Measurements from ENCODE around the gene TFEB.
"Not testable (repeated sequence)": the region's sequence is repeated elsewhere in the genome, so short reads cannot be mapped to it uniquely, and the experiment has no call there.

TFEB gene

DNA sequence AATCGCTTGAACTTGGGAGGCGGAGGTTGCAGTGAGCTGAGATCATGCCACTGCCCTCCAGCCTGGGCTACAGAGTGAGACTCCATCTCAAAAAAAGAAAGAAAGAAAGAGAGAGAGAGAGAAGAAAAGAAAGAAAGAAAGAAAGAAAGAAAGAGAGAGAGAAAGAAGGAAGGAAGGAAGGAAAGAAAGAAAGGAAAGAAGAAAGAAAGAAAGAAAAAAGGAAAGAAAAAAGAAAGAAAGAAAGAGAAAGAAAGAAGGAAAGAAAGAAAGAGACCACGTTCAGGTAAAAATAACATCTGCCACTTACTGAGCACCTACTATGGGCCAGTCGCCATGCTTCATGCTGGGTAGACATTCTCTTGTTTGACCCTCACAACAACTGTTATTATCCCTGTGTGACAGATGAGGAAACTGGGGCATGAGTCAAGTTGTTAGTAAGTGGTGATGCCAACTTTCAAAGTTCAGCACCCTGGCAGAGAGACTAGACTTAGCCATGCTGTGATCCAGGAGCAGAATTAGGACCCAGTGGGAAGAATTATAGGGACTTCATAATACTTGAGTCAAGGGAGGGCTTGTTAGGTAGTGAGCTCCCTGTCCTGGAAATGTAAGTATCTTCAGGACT is 30.7 kb upstream of the TFEB start:
- not testable (repeated sequence) for DNase-seq (ENCODE audit: low read depth in 1 of 2, low spot score in 1 of 2)

DNA sequence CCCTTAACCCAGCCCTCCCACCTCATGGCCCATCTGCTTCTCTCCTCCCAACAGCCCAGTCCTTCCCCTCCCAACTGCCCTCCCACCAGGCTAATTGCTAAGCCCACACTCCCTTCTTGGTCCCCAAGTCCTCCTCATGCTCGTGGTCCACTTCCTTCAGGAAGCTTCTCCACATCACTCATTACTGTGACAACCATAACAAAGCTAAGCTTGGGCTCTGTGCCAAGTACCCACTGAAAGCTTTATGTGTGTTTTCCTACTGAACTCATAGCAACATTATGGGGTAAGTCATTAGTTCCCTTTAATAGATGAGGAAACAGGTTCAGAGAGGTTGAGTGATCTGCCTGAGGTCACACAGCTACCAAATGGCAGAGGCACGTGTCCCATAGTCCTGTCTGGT is 28.1 kb upstream of the TFEB start:
- DNase-seq (ENCODE audit: low read depth in 1 of 2, low spot score in 1 of 2), result no peak

DNA sequence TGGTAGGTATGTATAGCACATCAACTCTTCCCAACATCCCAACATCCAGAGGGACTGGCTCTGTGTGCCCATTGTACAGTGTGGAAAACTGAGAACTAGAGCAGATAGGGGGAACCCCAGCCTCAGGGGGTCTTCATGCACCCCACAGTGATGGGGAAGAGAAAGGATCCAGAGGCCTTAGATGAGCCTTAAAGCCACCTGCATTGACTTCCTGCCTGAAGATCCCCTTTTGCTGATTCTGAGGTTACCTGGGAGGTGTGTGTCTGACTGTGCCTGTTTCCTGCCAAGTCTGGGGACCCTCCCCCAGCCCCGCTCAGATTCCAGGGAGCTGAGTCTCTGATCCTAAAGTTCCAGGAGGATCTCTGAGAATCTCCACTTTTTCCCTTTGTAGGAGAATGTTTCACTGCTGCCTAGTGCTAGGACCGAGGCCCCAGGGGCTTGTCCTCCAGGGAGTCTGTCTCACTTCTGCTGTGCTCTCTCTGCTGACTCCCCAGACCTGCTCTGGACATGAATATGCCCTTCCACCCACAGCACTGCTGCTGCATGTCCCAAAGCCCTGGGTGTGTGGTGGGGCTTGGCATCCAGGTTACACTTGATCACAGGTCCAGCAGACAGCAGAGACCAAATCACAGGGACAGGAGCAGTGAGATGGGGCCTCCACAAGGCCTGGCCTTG is 24.6 kb upstream of the TFEB start:
- DNase-seq (ENCODE audit: low read depth in 1 of 2, low spot score in 1 of 2), result no peak

DNA sequence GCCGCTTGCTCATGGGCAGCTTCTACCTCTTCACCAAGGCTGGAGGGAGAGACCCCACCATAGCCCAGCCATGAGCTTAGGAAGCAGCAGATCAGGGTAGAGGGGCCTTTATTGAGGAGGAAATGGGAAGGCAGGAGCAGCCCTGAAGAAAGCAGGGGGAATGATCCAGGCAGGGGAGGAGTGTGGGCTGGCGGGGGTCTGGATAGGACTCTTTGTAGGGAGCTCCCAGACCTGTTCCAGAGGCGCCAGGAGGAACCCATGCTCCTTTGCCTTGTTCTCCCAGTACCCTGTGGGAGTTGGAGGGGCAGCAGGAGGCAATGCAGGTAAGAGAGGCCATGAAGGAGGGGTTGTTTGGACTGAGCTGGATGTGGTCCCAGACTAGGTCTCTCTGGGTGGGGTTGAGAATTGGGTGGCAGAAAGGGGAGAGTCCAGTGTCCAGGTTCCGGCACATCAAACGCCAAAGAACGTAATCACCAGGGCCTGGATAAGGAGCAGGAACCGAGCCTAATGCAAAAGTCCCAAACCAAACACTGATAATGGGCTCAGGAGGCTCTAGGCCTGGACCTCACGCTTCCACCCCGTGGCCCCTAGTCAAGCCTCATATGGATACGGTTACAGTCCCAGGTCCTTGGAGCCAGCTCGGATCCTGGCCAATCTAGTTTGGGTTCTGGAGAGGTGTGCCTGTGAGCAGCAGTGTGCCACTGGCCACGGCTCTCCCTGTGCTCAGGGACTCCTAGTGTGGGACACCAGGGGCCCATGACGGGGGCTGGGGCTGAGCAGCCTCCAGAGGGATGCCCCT is 23.9 kb upstream of the TFEB start:
- no peak for DNase-seq (ENCODE audit: low read depth in 1 of 2, low spot score in 1 of 2)

DNA sequence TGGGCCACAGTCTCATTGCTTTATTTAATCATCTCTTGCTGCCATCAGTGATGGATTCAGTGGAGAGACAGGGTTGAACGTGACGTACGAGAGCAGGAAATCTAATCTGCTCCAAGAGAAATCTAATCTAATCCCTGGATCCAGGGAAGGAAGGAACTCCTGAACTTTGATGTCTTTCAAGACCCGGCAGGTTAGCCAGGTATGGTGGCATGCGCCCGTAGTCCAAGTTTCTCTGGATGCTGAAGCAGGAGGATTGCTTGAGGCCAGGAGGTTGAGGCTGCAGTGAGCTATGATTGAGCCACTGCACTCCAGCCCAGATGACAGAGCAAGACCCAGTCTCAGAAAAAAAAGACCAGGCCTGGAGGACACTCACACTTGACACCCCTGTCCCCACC is 23.2 kb upstream of the TFEB start:
- DNase-seq (ENCODE audit: low read depth in 1 of 2, low spot score in 1 of 2), result no peak

DNA sequence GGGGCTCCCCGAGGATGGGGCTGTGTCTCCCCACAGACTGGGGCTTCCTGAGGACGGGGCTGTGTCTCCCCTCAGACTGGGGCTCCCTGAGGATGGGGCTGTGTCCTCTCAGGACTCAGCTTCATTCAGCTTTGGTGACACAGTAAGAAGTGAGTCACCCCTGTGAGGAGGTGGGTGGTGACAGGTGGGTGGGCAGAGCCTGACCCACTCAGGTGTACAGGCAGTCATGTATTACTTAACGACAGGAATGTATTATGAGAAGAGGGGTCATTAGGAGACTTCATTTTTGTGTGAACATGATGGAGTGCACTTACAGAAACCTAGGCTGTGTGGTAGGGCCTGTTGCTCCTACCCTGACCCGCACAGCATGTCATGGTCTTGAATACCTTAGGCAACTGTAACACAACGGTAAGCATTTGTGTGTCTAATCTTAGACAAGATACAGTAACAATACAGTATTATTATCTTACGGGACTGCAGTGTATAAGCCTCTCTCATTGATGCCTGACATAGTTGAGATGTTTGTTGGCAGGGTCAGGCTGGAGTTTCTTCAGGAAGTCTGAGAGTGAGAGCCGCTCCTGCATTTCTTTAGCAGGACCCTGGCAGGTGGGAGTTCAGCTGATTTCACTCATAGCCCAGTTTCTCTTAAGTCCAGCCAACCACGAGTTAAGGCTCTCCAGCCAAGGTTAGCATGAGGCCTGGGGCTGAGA is 22.7 kb upstream of the TFEB start:
- no peak for DNase-seq (ENCODE audit: low read depth in 1 of 2, low spot score in 1 of 2)

DNA sequence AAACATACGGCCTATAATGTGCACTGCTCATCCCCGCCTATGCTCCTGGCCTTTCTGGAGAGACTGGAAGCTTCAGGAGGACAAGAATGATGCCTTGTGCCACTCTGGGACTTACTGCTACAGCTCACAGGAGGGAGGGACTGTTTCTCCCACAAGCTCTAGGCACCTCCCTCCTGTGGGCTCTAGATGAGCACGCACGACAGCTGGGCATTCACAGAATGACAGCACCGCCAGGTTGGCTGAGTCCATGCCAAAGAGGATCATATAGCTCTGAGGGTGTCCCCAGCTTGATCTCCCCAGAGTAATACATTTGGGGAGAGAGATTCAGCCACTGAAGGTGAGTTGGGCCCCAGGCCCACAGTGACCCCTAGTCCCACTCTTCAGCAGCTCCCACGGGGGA is 21.9 kb upstream of the TFEB start:
- no peak for DNase-seq (ENCODE audit: low read depth in 1 of 2, low spot score in 1 of 2)

DNA sequence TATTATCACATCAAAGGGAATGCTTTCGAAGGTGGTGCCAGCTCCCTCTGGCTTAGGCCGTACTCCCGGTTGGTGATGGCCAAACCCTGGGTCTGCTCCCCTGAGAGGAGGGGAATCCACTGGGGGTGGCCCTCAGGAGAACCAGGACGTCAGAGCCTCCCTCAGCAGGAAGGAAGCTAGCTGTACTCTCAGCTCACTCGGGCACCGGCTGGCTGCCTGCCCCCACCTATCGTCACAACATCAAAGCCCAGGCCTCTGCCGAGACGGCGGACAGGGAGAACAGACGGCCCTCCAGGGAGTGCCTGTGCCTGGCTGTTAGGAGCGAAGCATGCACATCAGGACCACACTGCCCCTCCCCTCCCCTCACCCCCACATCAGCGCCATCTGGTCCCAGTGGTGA is 20.9 kb upstream of the TFEB start:
- no peak for DNase-seq (ENCODE audit: low read depth in 1 of 2, low spot score in 1 of 2)

DNA sequence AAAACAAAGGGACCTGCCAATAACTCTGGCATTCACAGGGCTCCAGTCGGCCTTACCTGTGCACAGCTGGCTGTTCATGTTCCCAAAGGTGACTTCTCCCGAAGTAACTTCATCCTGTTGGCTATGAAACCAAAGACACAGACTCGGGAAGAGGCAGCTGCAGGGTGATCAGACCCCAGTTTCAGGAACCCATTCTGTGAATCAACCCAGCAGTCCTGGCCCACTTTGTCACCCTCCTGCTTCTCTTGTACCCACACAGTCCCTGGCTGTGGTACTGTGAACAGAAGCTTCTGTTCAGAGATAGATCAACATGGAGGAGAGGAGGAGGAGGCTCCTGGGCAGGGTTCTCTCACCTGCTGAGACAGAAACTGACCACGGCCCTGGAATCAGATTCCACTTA is 20.5 kb upstream of the TFEB start:
- no peak for DNase-seq (ENCODE audit: low read depth in 1 of 2, low spot score in 1 of 2)

DNA sequence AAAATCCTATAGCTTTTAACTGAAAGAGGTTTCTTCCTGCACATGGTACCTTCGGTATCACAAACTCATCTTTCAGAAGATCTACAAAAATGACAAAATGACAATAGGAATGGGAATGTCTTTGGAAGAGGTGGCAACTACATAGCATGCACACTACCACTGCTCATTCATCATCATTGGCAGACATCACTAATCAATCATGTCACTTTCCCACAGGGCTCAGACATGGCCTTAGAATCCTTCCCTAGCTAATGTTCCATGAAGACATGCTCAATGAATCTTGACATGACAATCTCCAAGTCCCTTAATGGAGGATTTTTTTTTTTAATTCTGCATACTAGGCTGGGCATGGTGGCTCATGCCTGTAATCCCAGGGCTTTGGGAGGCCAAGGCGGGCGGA is 15.0 kb upstream of the TFEB start:
- DNase-seq (ENCODE audit: low read depth in 1 of 2, low spot score in 1 of 2), result no peak

DNA sequence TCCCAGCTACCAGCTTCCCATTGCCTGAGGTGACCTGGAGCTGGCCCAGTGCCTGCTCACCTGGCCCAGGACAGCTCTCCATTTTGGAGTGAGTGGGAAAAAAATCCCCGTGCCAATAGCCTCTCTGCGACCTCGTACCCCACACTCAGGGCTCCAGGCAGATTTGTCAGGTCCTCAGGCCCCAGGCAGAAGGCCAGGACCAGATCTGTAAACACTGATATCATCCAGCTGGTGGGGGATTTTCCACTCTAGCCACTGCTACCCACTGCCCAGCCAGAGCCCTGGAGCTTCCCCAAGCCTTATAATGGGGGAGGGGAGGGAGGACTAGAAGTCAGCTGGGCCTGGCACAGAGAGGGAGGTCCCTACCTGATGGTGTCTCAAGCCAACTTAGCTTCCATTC is 13.1 kb upstream of the TFEB start:
- DNase-seq (ENCODE audit: low read depth in 1 of 2, low spot score in 1 of 2), result no peak

DNA sequence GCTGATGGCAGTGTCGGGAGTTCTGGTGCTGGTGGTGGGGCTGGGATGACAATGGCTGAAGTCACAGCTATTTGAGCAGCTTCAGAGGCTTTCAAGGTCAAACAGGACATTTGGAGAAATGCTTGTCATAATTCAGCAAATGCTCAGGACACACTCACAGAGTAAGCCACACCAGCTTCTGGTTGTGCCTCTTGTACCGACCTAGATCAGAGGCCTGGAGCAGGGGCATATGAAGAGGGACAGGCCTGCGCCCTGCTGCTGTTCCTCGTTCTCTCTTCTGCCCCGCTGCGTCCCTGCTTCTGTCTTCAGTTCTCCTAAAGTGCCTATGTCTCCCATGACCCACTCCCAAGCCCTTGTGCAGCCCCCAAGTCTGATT is 12.7 kb upstream of the TFEB start:
- DNase-seq (ENCODE audit: low read depth in 1 of 2, low spot score in 1 of 2), result no peak

DNA sequence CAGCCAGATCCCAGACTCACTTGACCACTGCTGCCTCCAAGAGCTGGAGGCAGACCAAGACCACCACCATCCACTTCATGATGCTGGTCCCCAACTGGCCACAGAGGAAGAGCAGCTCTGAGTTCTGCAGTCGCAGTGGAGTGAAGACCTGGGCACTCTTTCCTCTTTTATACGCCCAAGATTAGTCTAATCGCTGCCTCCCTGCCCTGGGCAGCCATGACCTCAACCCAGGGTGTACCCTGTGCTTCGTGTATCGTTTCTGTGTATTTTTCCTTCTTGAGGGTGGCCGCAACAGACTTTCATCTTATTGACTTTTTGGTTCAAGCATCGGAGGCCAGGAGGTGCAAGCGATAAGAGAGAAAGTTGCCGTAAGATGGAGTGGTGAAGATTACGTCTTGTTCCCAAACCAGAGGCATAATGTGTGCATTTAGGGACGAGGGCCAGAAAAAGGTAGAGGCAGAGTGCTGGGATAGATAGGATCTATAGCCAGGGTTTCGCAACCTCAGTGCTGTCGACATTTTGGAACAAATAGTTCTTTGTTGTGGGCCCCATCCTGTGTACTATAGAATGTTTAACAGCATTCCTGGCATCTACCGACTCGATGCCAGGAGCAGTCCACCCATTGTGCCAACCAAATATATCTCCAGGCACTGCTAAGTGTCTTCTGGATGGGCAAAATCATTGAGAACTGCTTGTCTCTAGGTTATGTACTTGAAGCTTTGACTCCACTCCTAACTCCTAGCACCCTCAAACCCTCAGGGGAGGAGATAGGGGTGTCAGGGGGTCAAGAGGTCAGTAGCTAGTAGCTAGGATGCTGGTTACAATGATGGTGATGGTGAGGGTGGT is 12.1 kb upstream of the TFEB start, which contains the start of gene PGC:
Gene PGC, minus strand, starts transcription at position 142 of the 846 bp plus-strand sequence. Its CDS starts 63 bp downstream, at position 79.
- DNase-seq (ENCODE audit: low read depth in 1 of 2, low spot score in 1 of 2), result no peak

DNA sequence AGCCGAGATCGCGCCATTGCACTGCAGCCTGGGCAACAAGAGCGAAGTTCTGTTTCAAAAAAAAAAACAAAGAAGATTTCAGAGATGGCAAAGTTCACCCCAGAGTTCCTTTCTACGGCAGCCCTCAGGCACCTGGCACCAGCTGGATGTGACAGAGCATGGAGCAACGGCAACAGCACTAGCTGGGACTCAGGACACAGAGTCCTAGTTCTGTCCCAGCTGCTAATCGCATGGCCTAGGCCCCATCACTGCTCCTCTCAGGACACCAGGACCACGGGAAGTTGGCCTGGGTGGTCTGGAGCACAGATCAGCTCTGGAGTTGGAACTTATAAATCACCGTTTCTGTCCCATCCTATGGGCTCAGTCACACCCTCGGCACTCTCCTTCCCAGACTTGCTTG is 10.7 kb upstream of the TFEB start:
- DNase-seq (ENCODE audit: low read depth in 1 of 2, low spot score in 1 of 2), result no peak

DNA sequence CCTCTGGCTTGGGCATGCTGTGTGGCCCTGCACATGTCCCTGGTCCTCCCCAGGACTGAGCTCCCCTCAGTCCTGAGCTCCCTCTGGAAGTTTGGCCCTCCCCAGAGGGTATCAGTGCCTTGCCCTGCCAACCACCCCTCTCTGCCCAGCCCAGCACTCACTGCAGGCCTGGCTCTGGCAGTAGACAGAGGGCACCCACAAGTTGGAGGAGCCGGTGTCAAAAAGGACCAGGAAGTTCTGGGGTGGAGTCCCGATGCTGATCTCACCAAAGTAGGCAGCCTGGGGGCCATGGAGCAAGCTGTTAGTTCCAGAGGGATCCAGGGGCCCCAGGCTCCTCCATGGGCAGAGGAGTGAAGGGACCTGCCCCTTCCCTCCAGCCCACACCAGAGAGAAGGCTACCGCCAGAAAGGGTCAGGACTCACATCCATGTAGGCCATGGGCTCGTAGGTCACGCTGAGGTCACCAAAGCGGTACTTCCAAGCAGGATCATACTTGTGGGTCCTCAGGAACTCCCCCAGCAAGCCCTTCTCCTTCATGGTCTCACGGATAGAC is 8.9 kb upstream of the TFEB start:
- no peak for DNase-seq (ENCODE audit: low read depth in 1 of 2, low spot score in 1 of 2)

DNA sequence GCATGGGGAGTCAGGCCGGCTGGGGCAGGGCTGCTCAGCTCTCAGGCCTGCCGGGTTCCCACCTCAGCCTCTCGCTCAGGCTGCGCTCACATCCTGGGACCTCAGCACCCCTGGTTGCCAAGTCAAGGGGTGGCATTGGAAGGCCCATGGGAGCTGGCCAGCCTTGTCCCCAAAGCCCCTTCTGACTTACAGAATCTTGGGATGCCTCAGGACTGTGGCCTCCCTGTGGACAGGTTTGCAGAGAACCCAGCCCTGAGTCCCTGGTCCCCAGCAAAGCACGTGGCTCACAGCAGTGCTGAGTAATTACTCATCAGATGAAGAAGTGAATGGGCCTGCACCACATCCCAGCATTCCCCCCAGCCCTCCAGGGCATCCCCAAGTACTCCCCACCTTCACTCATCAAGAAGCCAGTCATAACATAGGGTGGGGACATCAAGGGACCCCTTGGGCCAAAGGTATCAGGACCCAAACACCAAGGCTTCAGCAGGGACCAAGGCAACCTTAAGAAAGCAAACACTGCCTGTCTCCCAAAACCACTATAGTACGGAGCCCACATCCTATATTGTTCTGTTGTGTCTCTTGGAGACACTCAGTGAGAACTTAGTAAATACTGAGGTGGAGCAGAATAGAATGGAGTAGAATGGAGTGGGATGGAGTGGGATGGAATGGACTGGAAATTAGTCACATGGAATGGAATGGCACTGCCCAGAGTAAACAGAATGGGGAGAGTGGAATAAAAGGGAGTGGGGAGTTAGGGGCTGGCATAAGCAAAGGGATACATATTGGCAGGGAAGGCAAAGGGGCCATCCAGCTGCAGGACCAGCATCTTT is 8.2 kb upstream of the TFEB start:
- no peak for DNase-seq (ENCODE audit: low read depth in 1 of 2, low spot score in 1 of 2)

DNA sequence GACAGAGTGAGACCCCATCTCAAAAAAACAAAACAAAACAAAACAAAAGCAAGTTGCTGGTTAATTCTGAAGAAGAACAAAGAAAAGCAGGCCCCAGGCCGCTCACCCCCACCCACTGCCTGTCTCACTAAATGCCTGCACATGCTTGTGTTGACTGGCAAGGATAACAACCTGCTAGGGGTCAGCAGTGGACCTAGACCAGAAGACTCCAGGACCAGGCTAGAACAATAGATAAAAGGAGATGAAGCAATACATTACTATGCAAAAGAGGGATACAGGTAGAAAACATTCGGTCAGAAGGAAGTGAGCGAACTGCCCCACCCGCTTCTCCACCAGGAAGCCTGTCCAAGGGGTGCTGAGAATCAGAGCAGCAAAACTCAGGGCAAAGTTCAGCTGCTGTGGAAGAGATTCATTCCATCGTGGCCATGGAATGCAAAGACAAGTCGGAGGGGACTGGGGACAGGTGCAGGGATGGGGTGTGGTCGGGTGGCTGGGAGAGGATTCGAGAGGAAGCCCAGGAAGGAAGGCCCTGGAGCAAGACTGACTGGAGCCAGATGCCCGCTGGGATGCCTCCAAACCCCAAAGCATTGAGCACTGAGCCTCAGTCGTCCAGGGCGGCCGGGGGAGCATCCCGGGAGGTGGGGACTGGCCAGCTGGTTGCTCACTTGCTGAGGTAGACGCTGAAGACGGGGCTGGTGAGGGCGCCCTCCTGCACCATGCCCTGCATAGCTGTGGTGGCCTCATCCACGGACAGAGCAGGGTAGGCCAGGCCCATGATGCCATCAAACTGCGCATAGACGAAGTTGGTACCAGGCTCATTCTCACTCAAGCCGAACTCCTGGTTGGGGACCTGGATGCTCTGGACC is 6.5 kb upstream of the TFEB start:
- no peak for DNase-seq (ENCODE audit: low read depth in 1 of 2, low spot score in 1 of 2)

DNA sequence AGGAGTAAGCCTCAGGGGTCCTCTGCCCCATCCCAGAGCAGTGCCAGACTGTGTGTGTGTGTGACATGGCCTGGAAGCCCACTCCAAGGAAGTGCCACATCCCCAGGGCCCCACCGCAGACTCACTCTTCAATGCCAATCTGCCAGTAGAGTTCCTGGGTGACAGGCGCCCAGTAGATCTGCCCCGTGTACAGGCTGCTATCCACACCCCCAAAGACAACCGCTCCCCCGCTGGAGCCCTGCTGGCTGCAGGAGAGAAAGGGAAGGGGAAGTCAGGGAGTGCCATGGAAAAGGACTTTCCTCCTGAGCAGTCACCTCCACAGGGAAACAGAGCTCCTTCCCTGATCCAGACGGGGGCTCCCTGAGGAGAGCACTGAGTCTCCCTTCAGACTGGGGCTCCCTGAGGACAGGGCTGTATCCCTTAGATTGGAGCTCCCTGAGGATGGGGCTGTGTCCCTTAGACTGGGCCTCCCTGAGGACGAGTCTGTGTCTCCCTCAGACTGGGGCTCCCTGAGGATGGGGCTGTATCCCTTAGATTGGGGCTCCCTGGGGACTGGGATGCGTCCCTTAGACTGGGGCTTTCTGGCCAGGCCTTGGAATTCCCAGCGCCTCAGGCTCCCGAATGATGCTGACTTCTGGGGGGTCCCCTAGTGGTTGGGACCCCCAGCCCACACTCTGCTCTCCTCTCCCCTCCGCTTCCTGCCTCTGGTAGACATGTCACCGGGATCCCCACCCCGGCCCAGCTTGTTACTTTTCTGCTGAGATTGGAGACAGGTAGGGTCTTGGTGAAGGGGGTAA is 5.2 kb upstream of the TFEB start:
- no peak for DNase-seq (ENCODE audit: low read depth in 1 of 2, low spot score in 1 of 2)

Data from stimulated activated CD4-positive, alpha-beta T cell treated with anti-CD3 and anti-CD28 coated beads, Interleukin-15, amount 100 ng/mL, for 1 hour (primary cell).